Right lobe of liver (tissue), 4 donors: ENCODE measurements around the gene SCARF1.

Experiments
- POLR2A ChIP-seq: fragments of 450-650 bp; IDR thresholded peaks from one replicate; pipeline ENCODE4 v1.6.1; 2017; ENCODE audit warnings: antibody characterized with exemption, mild to moderate bottlenecking
- TF ChIP-seq, protein P1 (sequence below), 4 donors: fragments of 200-600 bp in 3 of 4; fragments of 450-650 bp in 1 of 4; IDR thresholded peaks; one replicate each; pipeline versions ENCODE4 v1.5.1 to v1.8.0; 2016 to 2022; ENCODE audit warnings: antibody characterized with exemption in 4 of 4, mild to moderate bottlenecking in 2 of 4
- donor health status: DM: no; HTN: no; CAD: no.
- donor health status: DM: no; HTN: no; CAD: no.
- donor health status: DM: no; HTN: yes; CAD: no.

DNA sequence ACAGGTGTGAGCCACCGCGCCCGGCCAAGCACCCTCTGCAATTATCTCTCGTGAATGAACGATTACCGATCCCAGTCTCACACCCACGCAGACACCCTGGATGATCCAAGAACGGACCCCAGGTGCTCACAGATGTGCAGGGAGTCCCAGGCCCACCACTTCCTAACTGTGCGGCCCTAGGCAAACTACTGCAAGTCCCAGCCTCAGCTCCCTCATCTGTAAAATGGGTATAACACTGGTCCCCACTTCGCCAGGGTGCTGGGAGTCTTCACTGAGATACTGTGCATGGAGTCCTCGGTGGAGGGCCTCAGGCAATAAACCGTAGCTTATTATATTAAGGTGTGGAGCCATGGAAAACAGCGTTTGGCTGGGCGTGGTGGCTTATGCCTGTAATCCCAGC lies 61.4 kb downstream of the SCARF1 start:
- TF ChIP-seq, protein P1, sequence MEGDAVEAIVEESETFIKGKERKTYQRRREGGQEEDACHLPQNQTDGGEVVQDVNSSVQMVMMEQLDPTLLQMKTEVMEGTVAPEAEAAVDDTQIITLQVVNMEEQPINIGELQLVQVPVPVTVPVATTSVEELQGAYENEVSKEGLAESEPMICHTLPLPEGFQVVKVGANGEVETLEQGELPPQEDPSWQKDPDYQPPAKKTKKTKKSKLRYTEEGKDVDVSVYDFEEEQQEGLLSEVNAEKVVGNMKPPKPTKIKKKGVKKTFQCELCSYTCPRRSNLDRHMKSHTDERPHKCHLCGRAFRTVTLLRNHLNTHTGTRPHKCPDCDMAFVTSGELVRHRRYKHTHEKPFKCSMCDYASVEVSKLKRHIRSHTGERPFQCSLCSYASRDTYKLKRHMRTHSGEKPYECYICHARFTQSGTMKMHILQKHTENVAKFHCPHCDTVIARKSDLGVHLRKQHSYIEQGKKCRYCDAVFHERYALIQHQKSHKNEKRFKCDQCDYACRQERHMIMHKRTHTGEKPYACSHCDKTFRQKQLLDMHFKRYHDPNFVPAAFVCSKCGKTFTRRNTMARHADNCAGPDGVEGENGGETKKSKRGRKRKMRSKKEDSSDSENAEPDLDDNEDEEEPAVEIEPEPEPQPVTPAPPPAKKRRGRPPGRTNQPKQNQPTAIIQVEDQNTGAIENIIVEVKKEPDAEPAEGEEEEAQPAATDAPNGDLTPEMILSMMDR (IDR thresholded peaks at IDR 0.05) = no peak
- TF ChIP-seq POLR2A = no peak
